Thymus (tissue), 11 donors: ENCODE results near the gene RAB44. TPM values are rescaled to one million over a fixed set of nuclear protein-coding genes. Genes with fewer than 3 reads are reported as not detected.

Source experiments
- DNase-seq, 9 donors: peaks; one replicate each; pipeline ENCODE4 v3.0.0-alpha.2; 2013; ENCODE audit warnings: low spot score in 9 of 9, low read depth in 6 of 9, missing footprints in 1 of 9
- H3K27ac ChIP-seq, 2 donors: one replicate each; pipeline ENCODE4 v1.5.1; 2013; ENCODE audit warnings: control low read depth in 1 of 2, low read depth in 1 of 2, low read length in 1 of 2, mild to moderate bottlenecking in 1 of 2, moderate library complexity in 1 of 2
- H3K27me3 ChIP-seq, 2 donors: one replicate each; pipeline ENCODE4 v1.5.1; 2013; ENCODE audit warnings: low read length in 1 of 2; ENCODE audit not compliant: control insufficient read depth in 2 of 2, insufficient read depth in 1 of 2
- H3K36me3 ChIP-seq, 2 donors: one replicate each; pipeline ENCODE4 v1.5.1; 2013; ENCODE audit warnings: low read length in 1 of 2, mild to moderate bottlenecking in 1 of 2, moderate library complexity in 1 of 2; ENCODE audit not compliant: control insufficient read depth in 2 of 2, insufficient read depth in 2 of 2
- H3K4me1 ChIP-seq, 2 donors: one replicate each; pipeline ENCODE4 v1.5.1; 2013; ENCODE audit warnings: low read length in 2 of 2; ENCODE audit not compliant: control insufficient read depth in 2 of 2, insufficient read depth in 2 of 2
- H3K4me3 ChIP-seq, 2 donors: one replicate each; pipeline ENCODE4 v1.5.1; 2013; ENCODE audit warnings: low read length in 2 of 2, control low read depth in 1 of 2, mild to moderate bottlenecking in 1 of 2
- H3K9me3 ChIP-seq, 2 donors: one replicate each; pipeline ENCODE4 v1.5.1; 2013; ENCODE audit warnings: low read length in 1 of 2, mild to moderate bottlenecking in 1 of 2; ENCODE audit not compliant: control insufficient read depth in 2 of 2, insufficient read depth in 1 of 2
- WGBS: extraction: QIAGEN DNeasy Blood & Tissue Kit; methylation state at CpG from one replicate; pipeline ENCODE4 v1.1.7; 2013; 5-methylcytosine and 5-hydroxymethylcytosine counted together
- polyA plus RNA-seq: library from polyadenylated mRNA; stranded (reverse); fragments of 200-250 nt; gene quantifications from one replicate; pipeline ENCODE4 v1.2.3, GENCODE V29; 2013
- total RNA-seq: library from RNA; stranded (reverse); fragments of 120-200 nt; gene quantifications from one replicate; pipeline ENCODE4 v1.2.4, GENCODE V29; 2013
- donor health status: healthy.

Gene RAB44
- total and polyA plus RNA-seq, 2 donors = 0.27 to 0.28 TPM

GRCh38 chr6:36656441-36656840 lies 41.2 kb upstream of the RAB44 start:
- Histone ChIP-seq H3K9me3 (no peaks in the 10 kb centered on the region), H3K27ac (no peak overlapping the region), H3K4me1 (peaks cover 20 to 50% of the 10 kb centered on the region in 2 donors), H3K27me3 (peaks cover 2 to 28% of the 10 kb centered on the region in 2 donors), H3K36me3 (no peaks in the 10 kb centered on the region), H3K4me3 (no peak overlapping the region)
- WGBS = 93% methylated on average over 5 of the region's 5 CpGs
- DNase-seq = no peak

- no peaks in the 10 kb centered on the region for H3K9me3 ChIP-seq
- peaks cover 2 to 28% of the 10 kb centered on the region in 2 donors for H3K27me3 ChIP-seq
- no peak overlapping the region for H3K4me3 ChIP-seq
- 85% methylated on average over 1 of the region's 1 CpG for WGBS
- no peaks in the 10 kb centered on the region for H3K36me3 ChIP-seq
- peak overlapping the region in 1 of 2 donors; percentile 58 for H3K27ac ChIP-seq
- peak in 2 of 9 donors; percentile 22 to 52 for DNase-seq
- peaks cover 28 to 58% of the 10 kb centered on the region in 2 donors for H3K4me1 ChIP-seq
Observed at GRCh38 chr6:36657271-36657670, 40.4 kb upstream of the RAB44 start.

GRCh38 chr6:36657942-36658544 lies 39.6 kb upstream of the RAB44 start:
- no peak for DNase-seq
- Histone ChIP-seq H3K4me3 (no peak overlapping the region), H3K4me1 (peaks cover 35 to 66% of the 10 kb centered on the region in 2 donors), H3K27me3 (peaks cover 2 to 28% of the 10 kb centered on the region in 2 donors), H3K36me3 (no peaks in the 10 kb centered on the region), H3K9me3 (no peaks in the 10 kb centered on the region), H3K27ac (peak overlapping the region in 1 of 2 donors; percentile 58)
- 96% methylated on average over 1 of the region's 1 CpG for WGBS

- WGBS = 96% methylated on average over 1 of the region's 1 CpG
- no peaks in the 10 kb centered on the region for H3K36me3 ChIP-seq
- H3K27me3 ChIP-seq = peaks cover 2 to 28% of the 10 kb centered on the region in 2 donors
- H3K4me3 ChIP-seq = no peak overlapping the region
- H3K4me1 ChIP-seq = peaks cover 37 to 66% of the 10 kb centered on the region in 2 donors
- H3K27ac ChIP-seq = no peak overlapping the region
- no peaks in the 10 kb centered on the region for H3K9me3 ChIP-seq
- DNase-seq = no peak
Observed at GRCh38 chr6:36659271-36659670, 38.4 kb upstream of the RAB44 start.

GRCh38 chr6:36660771-36661471 lies 36.7 kb upstream of the RAB44 start:
- no peaks in the 10 kb centered on the region for H3K36me3 ChIP-seq
- no peak overlapping the region for H3K4me3 ChIP-seq
- WGBS = 38% methylated on average over 44 of the region's 44 CpGs
- peaks cover 2 to 28% of the 10 kb centered on the region in 2 donors for H3K27me3 ChIP-seq
- no peak for DNase-seq
- H3K4me1 ChIP-seq = peaks cover 27 to 56% of the 10 kb centered on the region in 2 donors
- H3K9me3 ChIP-seq = no peaks in the 10 kb centered on the region
- H3K27ac ChIP-seq = no peak overlapping the region

- Histone ChIP-seq H3K4me3 (no peak overlapping the region), H3K4me1 (peaks cover 21 to 47% of the 10 kb centered on the region in 2 donors), H3K9me3 (no peaks in the 10 kb centered on the region), H3K36me3 (no peaks in the 10 kb centered on the region), H3K27me3 (peaks cover 2 to 32% of the 10 kb centered on the region in 2 donors), H3K27ac (peak overlapping the region; percentile 6 to 44)
- DNase-seq = peak in 5 of 9 donors; percentile 51 to 81 (median 57)
- 56% methylated on average over 5 of the region's 5 CpGs for WGBS
Observed at GRCh38 chr6:36662380-36662779, 35.2 kb upstream of the RAB44 start.

- peak overlapping the region in 1 of 2 donors; percentile 44 for H3K27ac ChIP-seq
- H3K9me3 ChIP-seq = no peaks in the 10 kb centered on the region
- peaks cover 20 to 46% of the 10 kb centered on the region in 2 donors for H3K4me1 ChIP-seq
- WGBS = 8% methylated on average over 6 of the region's 6 CpGs
- peak in 1 of 9 donors; percentile 66 for DNase-seq
- no peaks in the 10 kb centered on the region for H3K36me3 ChIP-seq
- H3K27me3 ChIP-seq = peaks cover 2 to 32% of the 10 kb centered on the region in 2 donors
- no peak overlapping the region for H3K4me3 ChIP-seq
Observed at GRCh38 chr6:36662827-36663256, 34.8 kb upstream of the RAB44 start.

- WGBS = 89% methylated on average over 4 of the region's 4 CpGs
- H3K27ac ChIP-seq = no peak overlapping the region
Observed at GRCh38 chr6:36663504-36664446, 33.9 kb upstream of the RAB44 start.

More at GRCh38 chr6:36663504-36664446, 33.9 kb upstream of the RAB44 start:
- Histone ChIP-seq H3K4me3 (no peak overlapping the region), H3K36me3 (no peaks in the 10 kb centered on the region), H3K9me3 (no peaks in the 10 kb centered on the region), H3K4me1 (peaks cover 17 to 47% of the 10 kb centered on the region in 2 donors), H3K27me3 (peaks cover 2 to 30% of the 10 kb centered on the region in 2 donors)
- DNase-seq = no peak
